Nephron (organoid): ENCODE data around the gene NEO1.
"Not testable (repeated sequence)": the region's sequence is repeated elsewhere in the genome, so short reads cannot be mapped to it uniquely, and the experiment has no call there.

Experiments used
- H3K27ac Mint-ChIP-seq, 3 experiments: 2 replicates each; pipeline ENCODE4 v1.8.0; 2020; ENCODE audit warnings: mixed read lengths in 3 of 3, mild to moderate bottlenecking in 2 of 3, moderate library complexity in 1 of 3
- H3K27me3 Mint-ChIP-seq: 2 replicates; pipeline ENCODE4 v1.8.0; 2021; ENCODE audit warnings: low read depth, mild to moderate bottlenecking, moderate library complexity, mixed read lengths
- H3K36me3 Mint-ChIP-seq: 2 replicates; pipeline ENCODE4 v1.8.0; 2020; ENCODE audit warnings: low read depth, mixed read lengths
- H3K4me1 Mint-ChIP-seq: 2 replicates; pipeline ENCODE4 v1.8.0; 2020; ENCODE audit warnings: mixed read lengths
- H3K4me3 Mint-ChIP-seq, 3 experiments: 2 replicates each; pipeline ENCODE4 v1.8.0; 2020; ENCODE audit warnings: mild to moderate bottlenecking in 3 of 3, mixed read lengths in 3 of 3, moderate library complexity in 2 of 3
- H3K9me3 Mint-ChIP-seq: 2 replicates; pipeline ENCODE4 v1.8.0; 2020; ENCODE audit warnings: mixed read lengths
- TF ChIP-seq, protein P1 (sequence below), 3 experiments: fragments of 200-600 bp; sonication (generic); IDR thresholded peaks; one replicate each; pipeline ENCODE4 v1.5.0; 2021; ENCODE audit warnings: antibody characterized with exemption in 3 of 3; ENCODE audit not compliant: unreplicated experiment in 3 of 3

Gene NEO1

DNA sequence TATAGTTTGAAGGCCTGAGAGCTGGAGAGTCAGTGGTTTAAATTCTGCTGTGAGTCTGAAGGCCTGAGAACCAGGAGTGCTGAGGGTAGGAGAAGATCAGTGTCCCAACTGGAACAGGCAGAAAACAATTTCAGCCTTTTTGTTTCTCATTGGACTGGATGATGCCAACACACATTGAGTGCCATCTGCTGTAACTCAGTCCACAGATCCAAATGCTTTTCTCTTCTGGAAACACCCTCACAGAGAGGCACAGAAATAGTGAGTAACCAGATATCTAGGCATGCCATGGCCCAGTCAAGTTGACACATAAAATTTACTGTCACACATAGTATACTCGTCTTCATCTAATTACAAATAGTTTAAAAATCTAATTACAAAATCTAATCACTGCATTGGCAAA is 100.8 kb downstream of the NEO1 start:
- TF ChIP-seq, protein P1, sequence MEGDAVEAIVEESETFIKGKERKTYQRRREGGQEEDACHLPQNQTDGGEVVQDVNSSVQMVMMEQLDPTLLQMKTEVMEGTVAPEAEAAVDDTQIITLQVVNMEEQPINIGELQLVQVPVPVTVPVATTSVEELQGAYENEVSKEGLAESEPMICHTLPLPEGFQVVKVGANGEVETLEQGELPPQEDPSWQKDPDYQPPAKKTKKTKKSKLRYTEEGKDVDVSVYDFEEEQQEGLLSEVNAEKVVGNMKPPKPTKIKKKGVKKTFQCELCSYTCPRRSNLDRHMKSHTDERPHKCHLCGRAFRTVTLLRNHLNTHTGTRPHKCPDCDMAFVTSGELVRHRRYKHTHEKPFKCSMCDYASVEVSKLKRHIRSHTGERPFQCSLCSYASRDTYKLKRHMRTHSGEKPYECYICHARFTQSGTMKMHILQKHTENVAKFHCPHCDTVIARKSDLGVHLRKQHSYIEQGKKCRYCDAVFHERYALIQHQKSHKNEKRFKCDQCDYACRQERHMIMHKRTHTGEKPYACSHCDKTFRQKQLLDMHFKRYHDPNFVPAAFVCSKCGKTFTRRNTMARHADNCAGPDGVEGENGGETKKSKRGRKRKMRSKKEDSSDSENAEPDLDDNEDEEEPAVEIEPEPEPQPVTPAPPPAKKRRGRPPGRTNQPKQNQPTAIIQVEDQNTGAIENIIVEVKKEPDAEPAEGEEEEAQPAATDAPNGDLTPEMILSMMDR (IDR thresholded peaks at IDR 0.05; ENCODE audit: unreplicated experiment in 3 of 3): no peak
- H3K9me3 Mint-ChIP-seq: peaks cover 35% of the 10 kb centered on the region
- H3K27me3 Mint-ChIP-seq: no peaks in the 10 kb centered on the region
- H3K27ac Mint-ChIP-seq: no peak overlapping the region
- no peak overlapping the region for H3K4me3 Mint-ChIP-seq
- H3K36me3 Mint-ChIP-seq: peaks cover 75% of the 10 kb centered on the region
- no peaks in the 10 kb centered on the region for H3K4me1 Mint-ChIP-seq

DNA sequence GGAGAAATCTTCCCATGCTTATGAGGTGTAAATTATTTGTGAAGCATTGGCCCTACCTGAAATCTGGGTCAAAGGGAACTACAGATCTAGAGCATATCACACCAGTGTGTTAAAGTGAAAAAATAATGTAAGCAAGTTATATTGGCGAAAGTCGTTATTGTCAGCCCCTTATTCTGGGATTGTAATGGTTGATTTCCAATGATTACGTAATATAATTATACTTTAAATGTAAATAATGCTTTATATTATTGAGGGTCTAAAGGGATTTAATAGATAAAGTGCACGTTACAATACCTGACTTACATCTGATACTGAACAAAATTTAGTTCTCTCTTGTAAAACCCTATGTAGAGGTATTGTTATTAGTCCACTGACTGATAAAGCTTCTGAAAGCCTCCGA is 101.2 kb downstream of the NEO1 start:
- Mint-ChIP-seq H3K27ac (no peak overlapping the region), H3K4me1 (no peaks in the 10 kb centered on the region), H3K27me3 (no peaks in the 10 kb centered on the region)

GRCh38 chr15:73156431-73157191 is 104.3 kb downstream of the NEO1 start:
- H3K27me3 Mint-ChIP-seq: no peaks in the 10 kb centered on the region
- H3K27ac Mint-ChIP-seq: no peak overlapping the region
- no peak overlapping the region for H3K4me3 Mint-ChIP-seq
- peaks cover 30% of the 10 kb centered on the region for H3K9me3 Mint-ChIP-seq
- TF ChIP-seq, protein P1 (IDR thresholded peaks at IDR 0.05; ENCODE audit: unreplicated experiment in 3 of 3): no peak
- H3K36me3 Mint-ChIP-seq: peaks cover 53% of the 10 kb centered on the region
- H3K4me1 Mint-ChIP-seq: peaks cover 7% of the 10 kb centered on the region

More for the DNA sequence above, 101.2 kb downstream of the NEO1 start:
- Mint-ChIP-seq H3K4me3 (no peak overlapping the region), H3K36me3 (peaks cover 77% of the 10 kb centered on the region), H3K9me3 (peaks cover 35% of the 10 kb centered on the region)
- TF ChIP-seq, protein P1 (IDR thresholded peaks at IDR 0.05; ENCODE audit: unreplicated experiment in 3 of 3): no peak

- H3K4me1 Mint-ChIP-seq: peaks cover 13% of the 10 kb centered on the region
- H3K9me3 Mint-ChIP-seq: peaks cover 11% of the 10 kb centered on the region
- peaks cover 42% of the 10 kb centered on the region for H3K36me3 Mint-ChIP-seq
- TF ChIP-seq, protein P1 (IDR thresholded peaks at IDR 0.05; ENCODE audit: unreplicated experiment in 3 of 3): no peak
- peak overlapping the region in 2 of 3 experiments; percentile 40 to 84 for H3K27ac Mint-ChIP-seq
- no peaks in the 10 kb centered on the region for H3K27me3 Mint-ChIP-seq
- H3K4me3 Mint-ChIP-seq: no peak overlapping the region
These were observed 109.3 kb downstream of the NEO1 start for GRCh38 chr15:73161546-73161945.

DNA sequence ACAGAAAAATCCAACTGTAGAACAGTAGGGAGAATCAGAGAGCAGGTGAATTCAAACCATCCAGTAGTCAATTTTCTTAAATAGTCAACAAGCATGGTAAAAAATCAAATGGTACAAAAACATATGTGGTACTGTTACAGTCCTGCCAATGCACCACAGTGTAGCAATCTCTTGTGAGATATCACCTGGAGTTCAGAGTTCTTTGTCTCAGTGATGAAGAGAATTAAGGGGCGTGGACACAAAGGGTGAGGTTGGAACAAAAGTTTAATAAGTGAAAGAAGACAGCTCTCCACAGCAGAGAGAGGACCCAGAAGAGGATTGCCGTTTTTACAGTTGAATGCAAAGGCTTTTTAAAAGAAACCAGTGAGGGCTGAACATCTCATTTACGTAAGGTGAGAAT is 113.2 kb downstream of the NEO1 start:
- H3K4me1 Mint-ChIP-seq: peaks cover 13% of the 10 kb centered on the region
- no peak overlapping the region for H3K4me3 Mint-ChIP-seq
- peaks cover 8% of the 10 kb centered on the region for H3K9me3 Mint-ChIP-seq
- no peaks in the 10 kb centered on the region for H3K27me3 Mint-ChIP-seq
- no peak overlapping the region for H3K27ac Mint-ChIP-seq
- H3K36me3 Mint-ChIP-seq: peaks cover 38% of the 10 kb centered on the region
- TF ChIP-seq, protein P1 (IDR thresholded peaks at IDR 0.05; ENCODE audit: unreplicated experiment in 3 of 3): no peak

DNA sequence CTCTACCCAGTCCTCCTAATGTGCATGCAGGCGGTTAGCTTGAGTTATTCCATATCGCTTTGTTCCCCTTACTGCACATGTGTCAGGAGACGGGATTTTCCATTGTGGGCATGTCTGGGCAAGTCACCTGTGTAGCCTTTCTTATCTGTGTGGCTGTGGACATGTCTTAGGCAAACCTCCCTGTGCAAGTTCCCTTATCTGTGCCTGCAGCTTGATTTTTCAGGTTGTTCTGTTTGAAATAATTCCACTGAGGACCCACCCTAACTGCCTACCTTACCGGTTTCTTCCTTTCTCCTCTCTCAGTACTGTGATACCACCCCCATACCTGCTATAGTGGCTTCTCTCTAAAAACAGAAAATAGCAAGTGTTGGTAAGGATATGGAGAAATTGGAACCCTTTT is 113.6 kb downstream of the NEO1 start:
- H3K4me1 Mint-ChIP-seq: peaks cover 13% of the 10 kb centered on the region
- peaks cover 8% of the 10 kb centered on the region for H3K9me3 Mint-ChIP-seq
- no peak overlapping the region for H3K4me3 Mint-ChIP-seq
- no peak overlapping the region for H3K27ac Mint-ChIP-seq
- TF ChIP-seq, protein P1 (IDR thresholded peaks at IDR 0.05; ENCODE audit: unreplicated experiment in 3 of 3): no peak
- peaks cover 38% of the 10 kb centered on the region for H3K36me3 Mint-ChIP-seq
- no peaks in the 10 kb centered on the region for H3K27me3 Mint-ChIP-seq

- not testable (repeated sequence) for H3K27ac Mint-ChIP-seq, H3K4me1 Mint-ChIP-seq, H3K27me3 Mint-ChIP-seq, H3K9me3 Mint-ChIP-seq, H3K4me3 Mint-ChIP-seq
- H3K36me3 Mint-ChIP-seq: peaks cover 38% of the 10 kb centered on the region
These were observed 114.4 kb downstream of the NEO1 start for GRCh38 chr15:73166711-73167110.
